ENCODE results near the gene GTPBP4. TPM values are rescaled to one million over a fixed set of nuclear protein-coding genes. Genes with fewer than 3 reads are reported as not detected.

Gene GTPBP4
- total and polyA plus RNA-seq, 2 of the 13 experiments (the other 11 are each of a cell fraction or from before 2014, with no cell fraction given): 24.1 to 85.5 TPM

- TF ChIP-seq SKIL (CRISPR knock-in tag; IDR thresholded peaks at IDR 0.05; ENCODE audit: borderline replicate concordance): peak; percentile 31; the same call in 1 of the 2 replicates
- TF ChIP-seq MLX (CRISPR knock-in tag; IDR thresholded peaks at IDR 0.05): no peak
- TF ChIP-seq ZNF552 (CRISPR knock-in tag; IDR thresholded peaks at IDR 0.05; ENCODE audit: borderline replicate concordance): peak; percentile 92
- peak; percentile 77; the same call in 1 of the 2 replicates for TF ChIP-seq NRL (CRISPR knock-in tag; IDR thresholded peaks at IDR 0.05; ENCODE audit: borderline replicate concordance)
- no peak for TF ChIP-seq ZBTB44 (CRISPR knock-in tag; IDR thresholded peaks at IDR 0.05)
- peak; percentile 46; the same call in 1 of the 2 replicates for TF ChIP-seq GATAD2A (CRISPR knock-in tag; IDR thresholded peaks at IDR 0.05)
- TF ChIP-seq SPEN (CRISPR knock-in tag; IDR thresholded peaks at IDR 0.05; ENCODE audit: low read depth): peak; percentile 75
- no peak for TF ChIP-seq ZNF800 (CRISPR knock-in tag; IDR thresholded peaks at IDR 0.05)
- TF ChIP-seq ASH2L (IDR thresholded peaks at IDR 0.05; ENCODE audit: insufficient read length, low read depth, low read length): peak; percentile 97
- TF ChIP-seq, protein P1, sequence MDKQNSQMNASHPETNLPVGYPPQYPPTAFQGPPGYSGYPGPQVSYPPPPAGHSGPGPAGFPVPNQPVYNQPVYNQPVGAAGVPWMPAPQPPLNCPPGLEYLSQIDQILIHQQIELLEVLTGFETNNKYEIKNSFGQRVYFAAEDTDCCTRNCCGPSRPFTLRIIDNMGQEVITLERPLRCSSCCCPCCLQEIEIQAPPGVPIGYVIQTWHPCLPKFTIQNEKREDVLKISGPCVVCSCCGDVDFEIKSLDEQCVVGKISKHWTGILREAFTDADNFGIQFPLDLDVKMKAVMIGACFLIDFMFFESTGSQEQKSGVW (CRISPR knock-in tag; IDR thresholded peaks at IDR 0.05; ENCODE audit: borderline replicate concordance): no peak
- peak; percentile 29; the same call in 1 of the 2 replicates for TF ChIP-seq RXRB (CRISPR knock-in tag; IDR thresholded peaks at IDR 0.05; ENCODE audit: borderline replicate concordance)
- no peak for TF ChIP-seq FOXJ3 (CRISPR knock-in tag; IDR thresholded peaks at IDR 0.05; ENCODE audit: borderline replicate concordance)
- no peak for TF ChIP-seq CAMTA2 (CRISPR knock-in tag; IDR thresholded peaks at IDR 0.05; ENCODE audit: borderline replicate concordance)
- TF ChIP-seq, protein P2, sequence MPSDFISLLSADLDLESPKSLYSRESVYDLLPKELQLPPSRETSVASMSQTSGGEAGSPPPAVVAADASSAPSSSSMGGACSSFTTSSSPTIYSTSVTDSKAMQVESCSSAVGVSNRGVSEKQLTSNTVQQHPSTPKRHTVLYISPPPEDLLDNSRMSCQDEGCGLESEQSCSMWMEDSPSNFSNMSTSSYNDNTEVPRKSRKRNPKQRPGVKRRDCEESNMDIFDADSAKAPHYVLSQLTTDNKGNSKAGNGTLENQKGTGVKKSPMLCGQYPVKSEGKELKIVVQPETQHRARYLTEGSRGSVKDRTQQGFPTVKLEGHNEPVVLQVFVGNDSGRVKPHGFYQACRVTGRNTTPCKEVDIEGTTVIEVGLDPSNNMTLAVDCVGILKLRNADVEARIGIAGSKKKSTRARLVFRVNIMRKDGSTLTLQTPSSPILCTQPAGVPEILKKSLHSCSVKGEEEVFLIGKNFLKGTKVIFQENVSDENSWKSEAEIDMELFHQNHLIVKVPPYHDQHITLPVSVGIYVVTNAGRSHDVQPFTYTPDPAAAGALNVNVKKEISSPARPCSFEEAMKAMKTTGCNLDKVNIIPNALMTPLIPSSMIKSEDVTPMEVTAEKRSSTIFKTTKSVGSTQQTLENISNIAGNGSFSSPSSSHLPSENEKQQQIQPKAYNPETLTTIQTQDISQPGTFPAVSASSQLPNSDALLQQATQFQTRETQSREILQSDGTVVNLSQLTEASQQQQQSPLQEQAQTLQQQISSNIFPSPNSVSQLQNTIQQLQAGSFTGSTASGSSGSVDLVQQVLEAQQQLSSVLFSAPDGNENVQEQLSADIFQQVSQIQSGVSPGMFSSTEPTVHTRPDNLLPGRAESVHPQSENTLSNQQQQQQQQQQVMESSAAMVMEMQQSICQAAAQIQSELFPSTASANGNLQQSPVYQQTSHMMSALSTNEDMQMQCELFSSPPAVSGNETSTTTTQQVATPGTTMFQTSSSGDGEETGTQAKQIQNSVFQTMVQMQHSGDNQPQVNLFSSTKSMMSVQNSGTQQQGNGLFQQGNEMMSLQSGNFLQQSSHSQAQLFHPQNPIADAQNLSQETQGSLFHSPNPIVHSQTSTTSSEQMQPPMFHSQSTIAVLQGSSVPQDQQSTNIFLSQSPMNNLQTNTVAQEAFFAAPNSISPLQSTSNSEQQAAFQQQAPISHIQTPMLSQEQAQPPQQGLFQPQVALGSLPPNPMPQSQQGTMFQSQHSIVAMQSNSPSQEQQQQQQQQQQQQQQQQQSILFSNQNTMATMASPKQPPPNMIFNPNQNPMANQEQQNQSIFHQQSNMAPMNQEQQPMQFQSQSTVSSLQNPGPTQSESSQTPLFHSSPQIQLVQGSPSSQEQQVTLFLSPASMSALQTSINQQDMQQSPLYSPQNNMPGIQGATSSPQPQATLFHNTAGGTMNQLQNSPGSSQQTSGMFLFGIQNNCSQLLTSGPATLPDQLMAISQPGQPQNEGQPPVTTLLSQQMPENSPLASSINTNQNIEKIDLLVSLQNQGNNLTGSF (CRISPR knock-in tag; IDR thresholded peaks at IDR 0.05): no peak
- no peak for TF ChIP-seq NFRKB (IDR thresholded peaks at IDR 0.05)
Measured at GRCh38 chr10:1056326-1057105, 68.3 kb downstream of the GTPBP4 start, which contains the start of gene WDR37 (continued).

All from HepG2 (cell line).